SU-DHL-6 (cell line): ENCODE data around the gene GLYATL1.

Experiments
- H2AFZ ChIP-seq: fragments of 200-600 bp; sonication (generic); 2 replicates; pipeline ENCODE4 v1.6.1; 2014; ENCODE audit warnings: low read depth, mild to moderate bottlenecking, moderate library complexity, mixed read lengths, antibody characterized with exemption, low read length; ENCODE audit not compliant: severe bottlenecking
- H3F3A ChIP-seq: fragments of 200-600 bp; shearing (Covaris generic); 2 replicates; pipeline ENCODE4 v1.6.0; 2016; ENCODE audit warnings: antibody characterized with exemption, mild to moderate bottlenecking; ENCODE audit not compliant: insufficient read depth
- H3K27ac ChIP-seq: fragments of 200-600 bp; sonication (generic); 2 replicates; pipeline ENCODE4 v1.5.1; 2016; ENCODE audit warnings: low read depth, mild to moderate bottlenecking, low read length, moderate library complexity, mixed read lengths
- H3K27me3 ChIP-seq: fragments of 200-600 bp; sonication (generic), shearing (Covaris generic); 2 replicates; pipeline ENCODE4 v1.6.0; 2014; ENCODE audit warnings: mild to moderate bottlenecking, low read length
- H3K36me3 ChIP-seq: fragments of 200-600 bp; sonication (generic); 2 replicates; pipeline ENCODE4 v1.6.1; 2014; ENCODE audit warnings: mild to moderate bottlenecking, low read length, mixed read lengths
- H3K4me2 ChIP-seq: fragments of 300-600, 200-600 bp; shearing (Covaris generic), sonication (generic); 2 replicates; pipeline ENCODE4 v1.6.0; 2014; ENCODE audit warnings: low read length, low read depth, mild to moderate bottlenecking; ENCODE audit not compliant: poor library complexity, severe bottlenecking
- H3K4me3 ChIP-seq: fragments of 200-600 bp; sonication (generic); 2 replicates; pipeline ENCODE4 v1.5.1; 2014; ENCODE audit warnings: antibody characterized with exemption, low read length, mild to moderate bottlenecking, mixed read lengths; ENCODE audit not compliant: insufficient read depth, poor library complexity, severe bottlenecking
- H3K79me2 ChIP-seq: fragments of 200-600 bp; sonication (generic); 2 replicates; pipeline ENCODE4 v1.6.1; 2014; ENCODE audit warnings: mild to moderate bottlenecking, low read length, moderate library complexity; ENCODE audit not compliant: insufficient read depth
- H3K9ac ChIP-seq: fragments of 200-600 bp; sonication (generic); 2 replicates; pipeline ENCODE4 v1.7.0; 2014; ENCODE audit warnings: mild to moderate bottlenecking, low read length
- H3K9me2 ChIP-seq: fragments of 200-600 bp; sonication (generic); replicated peaks from 2 replicates; pipeline ENCODE4 v1.6.1; 2014; ENCODE audit warnings: low read length; ENCODE audit not compliant: insufficient read depth
- H3K9me3 ChIP-seq: fragments of 200-600 bp; sonication (generic); 2 replicates; pipeline ENCODE4 v1.6.1; 2014; ENCODE audit warnings: low read length, mixed read lengths; ENCODE audit not compliant: insufficient read depth
- H4K20me1 ChIP-seq: fragments of 200-600 bp; sonication (generic); 2 replicates; pipeline ENCODE4 v1.6.1; 2014; ENCODE audit warnings: low read depth, mild to moderate bottlenecking, antibody characterized with exemption, low read length, moderate library complexity, mixed read lengths
- EZH2phosphoT487 ChIP-seq: fragments of 200-600 bp; sonication (generic), shearing (Covaris generic); conservative IDR thresholded peaks from 2 replicates; pipeline ENCODE4 v1.6.1; 2018; ENCODE audit warnings: mild to moderate bottlenecking, antibody characterized with exemption, low read length, moderate library complexity, mixed read lengths
- TF ChIP-seq, protein P1 (sequence below): fragments of 200-600 bp; sonication (generic); IDR thresholded peaks from one replicate; pipeline ENCODE4 v1.5.1; 2017; ENCODE audit warnings: antibody characterized with exemption, mild to moderate bottlenecking, low read length, moderate library complexity; ENCODE audit not compliant: insufficient read depth, poor library complexity, severe bottlenecking

GLYATL1 gene

DNA sequence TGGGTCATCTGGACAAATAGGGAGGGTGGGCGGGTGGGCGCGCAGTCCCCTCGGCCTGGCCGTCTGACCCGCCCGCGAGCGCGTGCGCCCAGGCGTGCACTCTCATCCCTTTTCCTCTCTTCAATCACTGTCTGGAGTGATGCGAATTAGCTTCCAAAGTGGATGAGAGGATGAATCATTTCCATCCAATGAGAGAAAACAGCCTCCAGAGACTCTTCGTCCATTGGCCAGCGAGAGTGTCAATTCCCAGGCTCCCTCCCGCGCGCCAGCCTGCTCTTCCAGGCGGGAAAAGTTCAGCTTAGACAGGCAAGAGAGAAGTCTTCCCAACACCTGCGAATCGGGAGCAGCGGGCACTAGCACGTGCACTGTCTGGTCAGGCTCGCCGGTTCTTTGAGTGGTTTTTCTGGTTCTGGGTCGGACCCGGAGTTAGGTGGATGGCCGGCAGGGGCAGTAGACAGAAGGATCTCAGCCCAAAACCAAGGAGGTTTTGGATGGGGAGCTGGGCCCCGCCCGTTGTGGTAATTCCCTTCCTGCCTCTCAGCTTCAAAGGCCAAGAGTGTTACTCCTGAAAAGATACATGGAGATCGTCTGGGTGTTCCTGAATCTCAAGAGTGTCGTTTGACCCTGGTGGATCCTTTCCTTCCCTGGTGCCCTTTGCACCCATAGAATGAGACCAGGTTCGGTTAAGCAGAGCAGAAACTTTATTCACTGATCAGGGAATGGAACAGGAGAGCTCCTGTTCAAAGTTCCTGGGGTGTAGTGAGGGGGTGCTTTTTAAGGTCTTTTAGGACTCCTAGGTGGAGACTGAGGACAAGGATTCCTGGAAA lies 33.4 kb upstream of the GLYATL1 start:
- Histone ChIP-seq H3K27ac (no peak overlapping the region), H3K9me2 (no peaks in the 10 kb centered on the region), H3K27me3 (no peaks in the 10 kb centered on the region), H2AFZ (no peak overlapping the region), H3K4me2 (no peak overlapping the region), H4K20me1 (no peaks in the 10 kb centered on the region), H3K36me3 (no peaks in the 10 kb centered on the region), H3F3A (no peaks in the 10 kb centered on the region), H3K9me3 (no peaks in the 10 kb centered on the region), H3K79me2 (no peaks in the 10 kb centered on the region), H3K9ac (no peak overlapping the region), H3K4me3 (no peak overlapping the region)
- TF ChIP-seq, protein P1, sequence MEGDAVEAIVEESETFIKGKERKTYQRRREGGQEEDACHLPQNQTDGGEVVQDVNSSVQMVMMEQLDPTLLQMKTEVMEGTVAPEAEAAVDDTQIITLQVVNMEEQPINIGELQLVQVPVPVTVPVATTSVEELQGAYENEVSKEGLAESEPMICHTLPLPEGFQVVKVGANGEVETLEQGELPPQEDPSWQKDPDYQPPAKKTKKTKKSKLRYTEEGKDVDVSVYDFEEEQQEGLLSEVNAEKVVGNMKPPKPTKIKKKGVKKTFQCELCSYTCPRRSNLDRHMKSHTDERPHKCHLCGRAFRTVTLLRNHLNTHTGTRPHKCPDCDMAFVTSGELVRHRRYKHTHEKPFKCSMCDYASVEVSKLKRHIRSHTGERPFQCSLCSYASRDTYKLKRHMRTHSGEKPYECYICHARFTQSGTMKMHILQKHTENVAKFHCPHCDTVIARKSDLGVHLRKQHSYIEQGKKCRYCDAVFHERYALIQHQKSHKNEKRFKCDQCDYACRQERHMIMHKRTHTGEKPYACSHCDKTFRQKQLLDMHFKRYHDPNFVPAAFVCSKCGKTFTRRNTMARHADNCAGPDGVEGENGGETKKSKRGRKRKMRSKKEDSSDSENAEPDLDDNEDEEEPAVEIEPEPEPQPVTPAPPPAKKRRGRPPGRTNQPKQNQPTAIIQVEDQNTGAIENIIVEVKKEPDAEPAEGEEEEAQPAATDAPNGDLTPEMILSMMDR: no peak
- TF ChIP-seq EZH2phosphoT487: no peak

DNA sequence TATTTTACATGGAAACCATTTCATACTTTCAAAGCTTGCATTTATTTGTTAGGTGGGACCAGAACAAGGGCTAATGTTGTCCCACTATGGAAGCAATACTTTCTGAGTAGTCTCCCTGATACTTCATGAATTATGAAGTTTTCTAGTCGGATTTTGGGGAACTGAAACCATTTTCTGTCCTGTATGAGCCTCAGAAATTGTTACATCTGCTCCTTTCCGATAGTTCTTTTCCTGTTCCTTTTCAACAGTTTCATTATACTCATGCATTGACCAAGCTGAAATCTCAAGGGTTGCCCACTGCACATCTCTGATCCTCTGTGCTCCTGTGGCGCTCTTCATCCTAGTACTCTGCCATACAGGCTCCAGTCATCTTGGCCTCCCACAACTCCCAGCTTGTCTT lies 31.5 kb upstream of the GLYATL1 start:
- Histone ChIP-seq H3K4me3 (no peak overlapping the region), H3K9me3 (no peaks in the 10 kb centered on the region), H3F3A (no peaks in the 10 kb centered on the region), H3K4me2 (no peak overlapping the region), H3K36me3 (no peaks in the 10 kb centered on the region), H3K9me2 (no peaks in the 10 kb centered on the region), H3K9ac (no peak overlapping the region), H3K27ac (no peak overlapping the region), H3K27me3 (no peaks in the 10 kb centered on the region), H4K20me1 (no peaks in the 10 kb centered on the region), H2AFZ (no peak overlapping the region), H3K79me2 (no peaks in the 10 kb centered on the region)
- TF ChIP-seq, protein P1: no peak
- no peak for TF ChIP-seq EZH2phosphoT487

DNA sequence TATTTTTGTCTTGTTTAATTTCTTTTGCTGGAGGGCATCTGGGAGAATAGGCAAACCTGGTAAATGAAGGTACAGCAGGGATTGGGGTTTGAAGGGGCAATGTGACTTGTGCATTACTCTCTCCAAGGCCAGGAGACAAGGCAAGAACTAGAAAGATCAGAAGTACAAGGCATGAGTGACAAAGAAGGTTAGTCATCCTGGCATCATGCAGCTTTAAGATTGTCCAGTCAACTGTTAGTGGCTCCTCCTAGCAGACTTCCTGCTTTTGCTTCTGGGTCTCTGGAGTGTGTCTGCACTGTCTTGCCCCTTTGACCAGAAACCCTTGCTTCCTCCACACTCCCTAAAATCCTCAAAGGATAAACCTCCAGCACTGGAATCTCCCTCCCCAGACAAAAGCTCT lies 27.2 kb upstream of the GLYATL1 start:
- TF ChIP-seq EZH2phosphoT487: no peak
- TF ChIP-seq, protein P1: no peak
- H3K79me2 ChIP-seq: no peaks in the 10 kb centered on the region
- H3K4me3 ChIP-seq: no peak overlapping the region
- H3K27me3 ChIP-seq: no peaks in the 10 kb centered on the region
- H3K9me2 ChIP-seq: no peaks in the 10 kb centered on the region
- H3K9ac ChIP-seq: no peak overlapping the region
- no peak overlapping the region for H3K27ac ChIP-seq
- no peaks in the 10 kb centered on the region for H3F3A ChIP-seq
- H3K9me3 ChIP-seq: peaks cover 10% of the 10 kb centered on the region; the same call in 1 of the 2 replicates
- H3K36me3 ChIP-seq: no peaks in the 10 kb centered on the region
- H3K4me2 ChIP-seq: no peak overlapping the region
- H4K20me1 ChIP-seq: no peaks in the 10 kb centered on the region
- H2AFZ ChIP-seq: no peak overlapping the region
